GM12865 (cell line): ENCODE data around the gene APBA2.
"Not testable (repeated sequence)": the region's sequence is repeated elsewhere in the genome, so short reads cannot be mapped to it uniquely, and the experiment has no call there.

Source experiments
- DNase-seq: peaks from one replicate; pipeline ENCODE4 v3.0.0; 2010; ENCODE audit warnings: low read depth
- H3K4me3 ChIP-seq: 2 replicates; pipeline ENCODE4 v1.5.1; 2011; ENCODE audit warnings: mild to moderate bottlenecking, low read depth, low read length, control low read depth
- TF ChIP-seq, protein P1 (sequence below): IDR thresholded peaks from 2 replicates; pipeline ENCODE4 v1.5.1; 2011; ENCODE audit warnings: low read length, control low read depth, low read depth, inconsistent platforms; ENCODE audit not compliant: insufficient read depth; ENCODE audit errors: missing control alignments

APBA2 gene

DNA sequence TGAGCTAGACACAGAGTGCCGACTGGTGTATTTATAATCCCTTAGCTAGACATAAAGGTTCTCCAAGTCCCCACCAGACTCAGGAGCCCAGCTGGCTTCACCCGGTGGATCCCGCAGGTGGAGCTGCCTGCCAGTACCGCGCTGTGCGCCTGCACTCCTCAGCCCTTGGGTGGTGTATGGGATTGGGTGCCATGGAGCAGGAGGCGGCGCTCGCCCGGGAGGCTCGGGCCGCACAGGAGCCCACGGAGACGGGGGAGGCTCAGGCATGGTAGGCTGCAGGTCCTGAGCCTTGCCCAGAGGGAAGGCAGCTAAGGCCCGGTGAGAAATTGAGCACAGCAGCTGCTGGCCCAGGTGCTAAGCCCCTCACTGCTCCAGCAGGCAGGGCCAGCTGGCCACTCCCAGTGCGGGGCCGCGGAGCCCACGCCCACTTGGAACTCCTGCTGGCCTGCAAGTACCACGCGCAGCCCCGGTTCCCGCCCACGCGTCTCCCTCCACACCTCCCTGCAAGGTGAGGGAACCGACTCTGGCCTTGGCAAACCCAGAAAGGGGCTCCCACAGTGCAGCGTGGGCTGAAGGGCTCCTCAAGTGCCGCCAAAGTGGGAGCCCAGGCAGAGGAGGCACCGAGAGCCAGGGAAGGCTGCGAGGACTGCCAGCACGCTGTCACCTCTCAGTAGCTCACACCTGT is 274.1 kb downstream of the APBA2 start:
- no peak overlapping the region for H3K4me3 ChIP-seq
- DNase-seq = no peak
- TF ChIP-seq, protein P1, sequence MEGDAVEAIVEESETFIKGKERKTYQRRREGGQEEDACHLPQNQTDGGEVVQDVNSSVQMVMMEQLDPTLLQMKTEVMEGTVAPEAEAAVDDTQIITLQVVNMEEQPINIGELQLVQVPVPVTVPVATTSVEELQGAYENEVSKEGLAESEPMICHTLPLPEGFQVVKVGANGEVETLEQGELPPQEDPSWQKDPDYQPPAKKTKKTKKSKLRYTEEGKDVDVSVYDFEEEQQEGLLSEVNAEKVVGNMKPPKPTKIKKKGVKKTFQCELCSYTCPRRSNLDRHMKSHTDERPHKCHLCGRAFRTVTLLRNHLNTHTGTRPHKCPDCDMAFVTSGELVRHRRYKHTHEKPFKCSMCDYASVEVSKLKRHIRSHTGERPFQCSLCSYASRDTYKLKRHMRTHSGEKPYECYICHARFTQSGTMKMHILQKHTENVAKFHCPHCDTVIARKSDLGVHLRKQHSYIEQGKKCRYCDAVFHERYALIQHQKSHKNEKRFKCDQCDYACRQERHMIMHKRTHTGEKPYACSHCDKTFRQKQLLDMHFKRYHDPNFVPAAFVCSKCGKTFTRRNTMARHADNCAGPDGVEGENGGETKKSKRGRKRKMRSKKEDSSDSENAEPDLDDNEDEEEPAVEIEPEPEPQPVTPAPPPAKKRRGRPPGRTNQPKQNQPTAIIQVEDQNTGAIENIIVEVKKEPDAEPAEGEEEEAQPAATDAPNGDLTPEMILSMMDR = no peak

DNA sequence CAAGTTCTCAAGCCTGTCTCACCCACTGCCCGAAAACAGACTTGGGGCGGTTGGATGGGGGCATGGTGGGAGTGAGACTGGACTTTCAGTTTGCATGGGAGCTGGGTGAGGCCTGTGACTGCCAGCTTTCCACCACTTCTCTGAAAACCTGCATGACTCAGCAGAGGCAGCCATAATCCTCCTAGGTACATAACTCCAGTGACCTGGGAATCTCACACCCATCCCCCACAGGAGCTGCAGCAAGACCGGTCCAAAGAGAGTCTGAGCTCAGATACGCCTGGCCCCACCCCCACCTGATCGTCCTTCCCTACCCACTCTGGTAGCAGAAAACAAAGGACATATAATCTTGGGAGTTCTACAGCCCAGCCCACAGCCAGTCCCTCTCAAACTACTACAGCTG is 276.6 kb downstream of the APBA2 start:
- TF ChIP-seq, protein P1 = no peak
- DNase-seq = no peak
- no peak overlapping the region for H3K4me3 ChIP-seq

DNA sequence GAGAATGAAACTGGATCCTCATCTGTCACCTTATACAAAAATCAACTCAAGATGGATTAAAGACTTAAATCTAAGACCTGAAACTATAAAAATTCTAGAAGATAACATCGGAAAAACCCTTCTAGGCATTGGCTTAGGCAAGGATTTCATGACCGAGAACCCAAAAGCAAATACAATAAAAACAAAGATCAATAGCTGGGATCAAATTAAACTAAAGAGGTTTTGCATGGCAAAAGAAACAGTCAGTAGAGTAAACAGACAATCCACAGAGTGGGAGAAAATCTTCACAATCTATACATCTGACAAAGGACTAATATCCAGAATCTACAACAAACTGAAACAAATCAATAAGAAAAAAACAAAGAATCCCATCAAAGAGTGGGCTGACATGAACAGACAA is 281.3 kb downstream of the APBA2 start:
- not testable (repeated sequence) for DNase-seq

More for the DNA sequence above, 281.3 kb downstream of the APBA2 start:
- not testable (repeated sequence) for H3K4me3 ChIP-seq
